ENCODE results near the gene CCK.

- TF ChIP-seq CTCF (IDR thresholded peaks at IDR 0.05) (no peak), EP300 (IDR thresholded peaks at IDR 0.05) (no peak), POLR2A (IDR thresholded peaks at IDR 0.05) (no peak)
These were observed 41.1 kb downstream of the CCK start for GRCh38 chr3:42224658-42225421.

Data from gastroesophageal sphincter (tissue), 3 donors.